HFF-Myc (cell line): Measurements from ENCODE around the gene GDPD1.
"Not testable (repeated sequence)": the region's sequence is repeated elsewhere in the genome, so short reads cannot be mapped to it uniquely, and the experiment has no call there.

ENCODE experiments used
- DNase-seq: peaks from one replicate; pipeline ENCODE4 v3.0.0-alpha.2; 2011; ENCODE audit warnings: low read depth; ENCODE audit errors: extremely low read depth
- H3K4me3 ChIP-seq: replicated peaks from 2 replicates; pipeline ENCODE4 v1.5.1; 2011; ENCODE audit warnings: low read depth, mild to moderate bottlenecking, control low read depth, low read length
- TF ChIP-seq, protein P1 (sequence below): IDR thresholded peaks from 2 replicates; pipeline ENCODE4 v1.5.1; 2012; ENCODE audit warnings: mild to moderate bottlenecking, low read depth, low read length, control low read depth; ENCODE audit errors: missing control alignments

GDPD1 gene

DNA sequence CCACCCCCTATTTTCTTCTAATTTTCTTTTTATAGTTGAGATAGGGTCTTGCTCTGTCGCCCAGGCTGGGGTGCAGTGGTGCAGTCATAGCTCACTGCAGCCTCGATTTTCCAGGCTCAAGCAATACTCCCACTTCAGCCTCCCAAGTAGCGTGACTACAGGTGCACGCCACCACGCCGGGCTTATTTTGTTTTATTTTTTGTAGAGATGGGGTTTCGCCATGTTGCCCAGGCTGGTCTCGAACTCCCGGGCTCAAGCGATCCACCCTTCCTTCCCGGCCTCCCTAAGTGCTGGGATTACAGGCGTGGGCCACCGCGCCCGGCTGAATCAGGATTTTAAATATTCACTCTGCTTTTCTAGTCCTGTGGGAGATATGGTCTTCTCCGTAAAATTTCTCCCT, 941 bp upstream of the GDPD1 start:
- H3K4me3 ChIP-seq = no peak overlapping the region
- TF ChIP-seq, protein P1, sequence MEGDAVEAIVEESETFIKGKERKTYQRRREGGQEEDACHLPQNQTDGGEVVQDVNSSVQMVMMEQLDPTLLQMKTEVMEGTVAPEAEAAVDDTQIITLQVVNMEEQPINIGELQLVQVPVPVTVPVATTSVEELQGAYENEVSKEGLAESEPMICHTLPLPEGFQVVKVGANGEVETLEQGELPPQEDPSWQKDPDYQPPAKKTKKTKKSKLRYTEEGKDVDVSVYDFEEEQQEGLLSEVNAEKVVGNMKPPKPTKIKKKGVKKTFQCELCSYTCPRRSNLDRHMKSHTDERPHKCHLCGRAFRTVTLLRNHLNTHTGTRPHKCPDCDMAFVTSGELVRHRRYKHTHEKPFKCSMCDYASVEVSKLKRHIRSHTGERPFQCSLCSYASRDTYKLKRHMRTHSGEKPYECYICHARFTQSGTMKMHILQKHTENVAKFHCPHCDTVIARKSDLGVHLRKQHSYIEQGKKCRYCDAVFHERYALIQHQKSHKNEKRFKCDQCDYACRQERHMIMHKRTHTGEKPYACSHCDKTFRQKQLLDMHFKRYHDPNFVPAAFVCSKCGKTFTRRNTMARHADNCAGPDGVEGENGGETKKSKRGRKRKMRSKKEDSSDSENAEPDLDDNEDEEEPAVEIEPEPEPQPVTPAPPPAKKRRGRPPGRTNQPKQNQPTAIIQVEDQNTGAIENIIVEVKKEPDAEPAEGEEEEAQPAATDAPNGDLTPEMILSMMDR = no peak
- DNase-seq = no peak

DNA sequence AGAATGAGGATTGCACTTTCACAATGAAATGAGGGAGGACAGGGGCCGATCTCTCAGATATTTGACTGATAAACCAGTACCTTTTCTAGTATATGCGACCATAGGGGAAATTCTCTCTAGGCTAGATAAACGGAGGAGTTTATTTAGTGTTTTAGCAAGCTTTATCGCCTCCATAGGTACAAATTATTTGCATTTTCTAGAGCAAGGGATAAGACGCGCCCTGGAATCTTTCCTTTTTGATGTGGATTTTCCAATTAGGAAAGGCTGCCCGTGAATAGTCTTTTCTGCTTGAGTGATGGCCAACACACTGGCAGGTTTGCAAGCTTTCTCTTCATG, 351 bp upstream of the GDPD1 start:
- no peak for DNase-seq
- TF ChIP-seq, protein P1 = no peak
- peak overlapping the region; percentile 98 for H3K4me3 ChIP-seq

DNA sequence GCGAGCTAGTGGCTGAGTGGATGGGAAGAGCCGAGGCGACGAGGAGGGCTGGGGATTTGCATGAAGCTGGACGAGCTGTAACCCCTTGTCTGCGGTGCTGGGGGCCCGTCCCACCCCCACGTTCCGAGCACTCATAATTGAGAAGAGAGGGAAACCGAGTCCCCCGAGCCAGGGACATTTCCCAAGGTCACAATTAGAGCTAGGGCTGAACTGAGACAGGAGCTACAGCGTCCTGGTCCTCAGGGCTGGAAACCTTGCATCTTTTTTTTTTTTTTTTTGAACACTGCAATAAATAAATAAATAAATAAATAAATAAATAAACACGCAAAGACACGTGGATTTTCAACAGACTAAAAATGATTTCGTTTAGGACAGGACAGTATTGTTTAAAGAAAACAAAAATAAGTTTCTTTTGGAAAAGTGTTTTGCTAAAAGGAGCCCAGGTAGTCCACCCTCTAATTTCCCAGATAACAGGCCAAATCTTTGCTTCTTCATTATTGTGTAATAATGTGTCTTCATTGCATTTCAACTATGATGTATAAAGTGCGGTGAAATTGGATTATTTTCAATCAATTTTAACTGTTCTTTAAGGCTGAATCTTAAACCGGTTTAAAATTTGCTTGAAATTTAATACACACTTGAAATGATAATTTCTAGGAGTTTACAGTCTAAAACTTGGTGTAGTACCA, 992 bp downstream of the GDPD1 start:
- peak overlapping the region; percentile 98 for H3K4me3 ChIP-seq
- no peak for DNase-seq
- TF ChIP-seq, protein P1 = no peak

DNA sequence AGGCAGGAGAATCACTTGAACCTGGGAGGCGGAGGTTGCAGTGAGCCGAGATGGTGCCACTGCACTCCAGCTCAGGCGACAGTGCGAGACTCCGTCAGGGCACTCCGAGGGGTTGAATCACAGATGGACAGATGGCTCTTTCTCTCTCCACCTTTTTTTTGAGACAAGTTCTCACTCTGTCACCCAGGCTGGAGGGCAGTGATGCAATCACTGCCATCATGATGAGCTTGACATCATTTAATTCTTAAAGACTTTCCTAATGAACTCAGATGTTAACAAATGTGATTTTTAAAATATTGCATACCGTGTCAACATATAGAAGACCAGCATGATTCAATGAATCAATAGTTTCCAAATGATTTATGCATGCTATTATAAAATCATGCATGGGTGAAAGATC, 3.5 kb downstream of the GDPD1 start:
- TF ChIP-seq, protein P1 = no peak
- DNase-seq = no peak
- H3K4me3 ChIP-seq = no peak overlapping the region

DNA sequence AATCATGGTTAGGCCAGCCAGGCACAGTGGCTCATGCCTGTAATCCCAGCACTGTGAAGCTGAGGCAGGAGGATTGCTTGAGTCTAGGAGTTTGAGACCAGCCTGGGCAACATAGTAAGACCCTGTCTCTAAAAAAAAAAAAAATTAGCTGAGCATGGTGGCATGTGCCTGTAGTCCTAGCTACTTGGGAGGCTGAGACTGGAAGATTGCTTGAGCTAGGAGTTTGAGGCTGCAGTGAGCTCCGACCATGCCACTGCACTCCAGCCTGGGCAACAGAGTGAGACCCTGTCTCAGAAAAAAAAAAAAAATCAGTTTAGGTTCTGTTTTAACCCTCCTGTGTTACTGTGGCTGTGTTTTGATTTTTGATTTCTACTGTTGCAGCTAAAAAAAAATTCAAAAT, 8.3 kb downstream of the GDPD1 start:
- not testable (repeated sequence) for DNase-seq, H3K4me3 ChIP-seq

DNA sequence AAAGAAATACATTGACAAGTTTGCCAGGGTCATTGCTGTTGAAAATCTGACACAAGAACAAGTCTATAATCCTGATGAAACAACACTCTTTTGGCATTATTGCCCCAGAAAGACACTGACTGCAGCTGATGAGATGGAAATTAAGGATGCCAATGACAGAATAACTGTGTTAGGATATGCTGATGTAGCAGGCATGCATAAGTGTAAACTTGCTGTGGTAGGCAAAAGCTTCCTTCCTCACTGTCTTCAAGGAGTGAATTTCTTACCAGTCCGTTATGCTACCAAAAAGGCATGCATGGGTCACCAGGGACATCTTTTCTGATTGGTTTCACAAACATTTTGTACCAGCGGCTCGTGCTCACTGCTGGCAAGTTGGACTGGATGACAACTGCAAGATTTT, 10.5 kb downstream of the GDPD1 start:
- H3K4me3 ChIP-seq = no peak overlapping the region
- DNase-seq = no peak
- TF ChIP-seq, protein P1 = no peak

DNA sequence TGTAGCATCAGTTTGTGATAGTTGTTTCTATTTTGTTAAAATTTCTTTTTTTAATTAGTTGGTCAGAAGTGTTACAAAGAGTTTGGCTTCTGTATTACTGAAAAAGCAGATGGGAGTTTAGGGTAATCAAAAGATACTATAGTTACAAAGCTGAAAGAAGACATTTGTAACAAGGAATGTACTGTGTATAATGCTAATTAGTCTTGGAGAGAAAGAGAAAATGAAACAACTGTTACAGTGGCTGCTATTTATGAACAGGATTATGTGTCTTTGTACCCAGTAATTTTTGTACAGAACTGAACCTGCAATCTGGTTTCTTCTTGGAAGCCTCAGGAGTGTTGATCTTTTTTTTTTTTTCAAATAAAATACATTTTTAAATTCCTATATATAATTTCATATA, 14.3 kb downstream of the GDPD1 start:
- TF ChIP-seq, protein P1 = no peak
- DNase-seq = no peak
- no peak overlapping the region for H3K4me3 ChIP-seq
